Activated T-helper 1 cell treated with anti-CD3 and anti-CD28 coated beads, Interleukin-12 subunit alpha, Interleukin-12 subunit beta, Interleukin-2, Interleukin-4 antibody, amounts not matched to agents 30 ng/mL and 10 ng/mL and 1 ng/mL, durations not matched to agents 14 hours and 24 hours and 36 hours (primary cell): Measurements from ENCODE around the gene SLC7A1. TPM values are rescaled to one million over a fixed set of nuclear protein-coding genes. Genes with fewer than 3 reads are reported as not detected.

Experiments used
- DNase-seq: peaks from one replicate; pipeline ENCODE4 v3.0.0; 2021; ENCODE audit warnings: low spot score
- H3K27ac Mint-ChIP-seq: one replicate; pipeline ENCODE4 v1.8.0; 2021; ENCODE audit warnings: mild to moderate bottlenecking, mixed read lengths
- H3K27me3 Mint-ChIP-seq: one replicate; pipeline ENCODE4 v1.8.0; 2022; ENCODE audit warnings: mild to moderate bottlenecking, moderate library complexity, mixed read lengths; ENCODE audit not compliant: insufficient read depth
- H3K36me3 Mint-ChIP-seq: one replicate; pipeline ENCODE4 v1.8.0; 2021; ENCODE audit warnings: low read depth, mixed read lengths
- H3K4me1 Mint-ChIP-seq: one replicate; pipeline ENCODE4 v1.8.0; 2021; ENCODE audit warnings: low read depth, mixed read lengths
- H3K4me3 Mint-ChIP-seq: one replicate; pipeline ENCODE4 v1.8.0; 2021; ENCODE audit warnings: mild to moderate bottlenecking, moderate library complexity, mixed read lengths
- H3K9me3 Mint-ChIP-seq: one replicate; pipeline ENCODE4 v1.8.0; 2021; ENCODE audit warnings: mixed read lengths
- intact Hi-C: fragments of 100-400 bp; cut with micrococcal nuclease; formaldehyde crosslinking; loops from one replicate; pipeline ENCODE4 v1.15.1; 2024
- total RNA-seq: library from RNA; stranded (reverse); gene quantifications from 2 replicates; pipeline ENCODE4 v1.2.3, GENCODE V29; 2022

SLC7A1 gene
- total RNA-seq, 1 donor from 2014 or later, result 128 TPM

DNA sequence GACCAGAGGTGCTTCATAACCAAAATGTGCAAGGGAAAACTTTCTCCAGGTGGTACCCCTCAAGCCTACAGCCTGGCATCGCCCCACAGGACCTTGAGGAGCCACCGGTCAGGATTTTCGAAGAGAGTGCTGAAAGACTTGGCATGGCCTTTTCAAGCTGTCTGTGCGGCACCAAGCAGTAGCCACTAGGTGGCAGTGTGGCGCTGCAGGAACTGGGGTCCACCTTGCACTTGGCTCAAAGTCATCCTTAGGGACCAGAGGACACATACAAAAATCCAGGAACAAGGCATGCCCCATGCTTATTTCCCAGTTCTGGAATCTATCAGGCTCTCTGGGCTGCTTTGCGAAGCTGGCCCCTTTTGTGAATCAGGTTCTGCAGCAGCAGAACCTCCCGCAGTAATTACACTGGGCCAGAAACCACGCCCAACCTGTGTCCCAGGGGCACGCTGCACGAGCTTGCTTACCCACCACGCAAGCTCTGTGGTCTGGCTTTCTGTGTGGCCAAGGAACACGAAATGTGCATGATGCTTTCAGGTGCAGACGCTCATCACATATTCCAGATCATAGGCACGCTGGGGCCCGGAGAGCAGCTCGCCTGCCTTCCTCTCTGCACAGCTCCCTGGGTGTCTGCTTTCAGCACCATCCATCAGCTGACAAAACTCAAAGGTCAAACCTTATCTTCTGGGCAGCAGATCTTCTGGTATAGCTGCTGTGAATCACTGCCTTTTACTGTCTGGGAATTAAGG is 87.2 kb downstream of the SLC7A1 start:
- intact Hi-C loops, result loop anchor here (1.0 to 10.0 kb wide), 3 partner anchors 200 to 606 kb away; no protein-coding TSS in a partner anchor
- Mint-ChIP-seq H3K27ac (no peak overlapping the region), H3K36me3 (peaks cover 9% of the 10 kb centered on the region), H3K27me3 (no peaks in the 10 kb centered on the region), H3K4me3 (no peak overlapping the region), H3K9me3 (no peaks in the 10 kb centered on the region), H3K4me1 (no peaks in the 10 kb centered on the region)
- DNase-seq, result peak; percentile 59

DNA sequence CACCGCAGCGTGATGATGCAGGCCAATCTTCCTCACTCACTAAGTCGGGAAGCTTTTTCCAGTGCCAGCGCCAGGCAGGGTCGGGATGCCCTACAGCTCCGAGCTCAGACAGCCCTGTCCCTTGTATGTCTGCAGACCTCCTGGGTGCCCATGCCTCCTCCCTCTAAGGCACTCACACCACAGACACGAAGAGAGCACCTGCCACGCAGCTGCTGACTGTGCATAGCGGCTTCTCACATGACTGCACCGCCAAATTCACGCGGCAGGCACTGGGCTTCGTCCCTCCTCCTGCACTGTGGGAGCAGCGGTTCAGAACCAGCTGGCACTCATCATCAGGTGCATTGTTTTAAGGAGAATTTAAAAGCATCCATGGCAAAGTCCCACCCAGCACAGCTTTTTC is 88.1 kb downstream of the SLC7A1 start:
- intact Hi-C loops, result loop anchor here (10.0 kb wide), 1 partner anchor 337 kb away; no protein-coding TSS in a partner anchor
- H3K4me3 Mint-ChIP-seq, result no peak overlapping the region
- H3K36me3 Mint-ChIP-seq, result peaks cover 9% of the 10 kb centered on the region
- H3K9me3 Mint-ChIP-seq, result no peaks in the 10 kb centered on the region
- H3K27ac Mint-ChIP-seq, result no peak overlapping the region
- no peaks in the 10 kb centered on the region for H3K27me3 Mint-ChIP-seq
- H3K4me1 Mint-ChIP-seq, result no peaks in the 10 kb centered on the region
- no peak for DNase-seq

DNA sequence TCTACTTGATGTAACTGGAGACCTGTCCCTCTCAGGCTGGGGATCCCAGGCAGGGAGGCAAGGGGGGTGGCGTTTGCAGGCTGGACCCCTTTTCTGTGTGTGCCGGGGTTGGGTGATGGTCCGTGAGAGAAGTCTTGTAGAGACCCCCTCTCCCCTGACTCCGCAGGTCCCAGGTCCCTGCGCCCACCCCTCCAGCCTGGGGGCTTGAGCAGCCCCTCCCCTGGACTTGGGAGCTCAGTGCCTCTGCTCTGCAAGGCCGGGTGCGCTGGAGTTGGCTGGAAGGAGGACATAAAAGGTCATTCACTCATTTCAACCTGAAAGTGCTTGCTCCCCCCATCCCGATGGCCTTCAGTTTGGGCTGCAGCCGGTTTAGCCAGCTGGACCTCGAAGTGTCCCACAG is 89.5 kb downstream of the SLC7A1 start:
- no peak overlapping the region for H3K4me3 Mint-ChIP-seq
- H3K27me3 Mint-ChIP-seq, result peaks cover 3% of the 10 kb centered on the region
- H3K36me3 Mint-ChIP-seq, result no peaks in the 10 kb centered on the region
- intact Hi-C loops, result loop anchor here (10.0 kb wide), 1 partner anchor 339 kb away; no protein-coding TSS in a partner anchor
- H3K4me1 Mint-ChIP-seq, result no peaks in the 10 kb centered on the region
- H3K9me3 Mint-ChIP-seq, result no peaks in the 10 kb centered on the region
- no peak overlapping the region for H3K27ac Mint-ChIP-seq
- no peak for DNase-seq

DNA sequence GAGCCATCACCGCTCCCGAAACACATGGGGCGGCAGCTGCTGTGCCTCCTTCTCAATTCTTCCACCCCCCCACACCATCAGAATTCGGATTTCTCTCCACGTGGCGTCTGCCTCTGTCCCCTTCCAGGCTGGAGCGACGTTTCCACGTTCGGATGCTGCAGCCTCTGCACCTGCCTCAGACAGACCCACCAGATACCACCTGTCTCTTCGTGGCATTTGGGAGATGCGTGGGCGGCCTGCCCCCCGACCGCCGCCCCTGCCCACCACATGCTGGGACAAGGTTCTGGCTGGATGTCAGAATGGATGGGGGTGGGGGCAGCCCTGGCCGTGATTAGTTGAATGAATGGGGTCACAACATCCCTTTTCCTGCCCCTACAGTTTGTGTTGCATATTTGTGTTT is 90.0 kb downstream of the SLC7A1 start:
- Mint-ChIP-seq H3K27ac (no peak overlapping the region), H3K27me3 (peaks cover 3% of the 10 kb centered on the region), H3K36me3 (no peaks in the 10 kb centered on the region), H3K4me1 (no peaks in the 10 kb centered on the region), H3K4me3 (no peak overlapping the region), H3K9me3 (no peaks in the 10 kb centered on the region)
- DNase-seq, result no peak
- intact Hi-C loops, result loop anchor here (10.0 kb wide), 1 partner anchor 339 kb away; no protein-coding TSS in a partner anchor

DNA sequence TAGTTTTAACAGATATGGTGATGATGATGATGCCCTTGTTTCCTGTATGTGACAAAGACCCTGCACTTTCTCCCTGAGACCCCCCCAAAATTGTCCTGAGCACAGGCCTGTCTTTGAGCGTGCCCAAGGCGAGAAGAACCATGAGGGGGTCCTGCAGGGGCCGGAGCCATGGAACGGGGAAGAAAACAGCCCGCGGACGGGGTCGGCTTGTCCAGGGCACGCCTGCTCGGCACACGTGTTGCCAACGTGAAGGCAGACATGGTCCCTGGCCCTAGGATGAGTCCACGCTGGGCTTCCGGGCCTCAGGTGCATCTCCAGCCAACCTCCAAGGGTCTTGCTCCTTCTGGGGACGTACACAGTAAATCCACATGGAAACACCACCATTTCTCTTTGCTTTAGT is 90.8 kb downstream of the SLC7A1 start:
- no peak overlapping the region for H3K4me3 Mint-ChIP-seq
- intact Hi-C loops, result loop anchor here (10.0 kb wide), 1 partner anchor 340 kb away; no protein-coding TSS in a partner anchor
- no peaks in the 10 kb centered on the region for H3K36me3 Mint-ChIP-seq
- peaks cover 3% of the 10 kb centered on the region for H3K27me3 Mint-ChIP-seq
- H3K4me1 Mint-ChIP-seq, result no peaks in the 10 kb centered on the region
- DNase-seq, result no peak
- no peaks in the 10 kb centered on the region for H3K9me3 Mint-ChIP-seq
- H3K27ac Mint-ChIP-seq, result no peak overlapping the region

DNA sequence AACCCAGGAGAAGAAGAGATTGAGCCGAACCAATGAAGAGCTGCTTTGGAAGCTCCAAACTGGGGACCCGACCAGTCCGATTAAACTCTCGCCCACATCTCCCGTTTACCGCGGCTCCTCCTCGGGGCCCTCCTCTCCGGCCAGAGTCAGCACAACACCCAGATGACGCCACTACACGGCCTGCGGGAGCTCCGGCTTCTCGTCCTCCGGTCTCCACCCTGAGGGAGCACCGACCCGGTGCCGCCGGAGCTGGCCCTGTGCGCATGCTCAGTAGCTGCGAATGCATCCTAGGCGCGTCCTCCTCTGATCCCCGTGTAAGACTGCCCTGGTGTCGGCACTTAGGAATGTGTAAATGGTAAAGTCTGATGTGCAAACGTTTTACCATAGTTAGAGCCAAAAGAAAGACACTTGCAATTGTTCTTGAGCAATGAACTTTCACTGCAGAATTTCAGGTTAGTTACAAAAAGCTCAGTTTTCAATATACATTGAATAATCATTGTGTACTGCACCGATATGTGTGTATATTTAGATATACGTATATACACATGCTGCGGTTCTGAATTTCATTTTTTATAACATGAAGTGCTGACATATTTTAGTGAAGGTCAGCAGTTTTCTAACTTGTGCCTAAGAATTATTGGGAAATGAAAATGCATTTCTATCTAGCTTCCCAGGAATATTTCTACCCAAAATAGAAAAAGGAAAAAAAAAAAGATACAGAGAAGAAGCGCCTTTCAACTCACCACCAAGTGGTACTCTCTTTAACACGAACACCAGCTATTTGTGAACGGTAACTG is 92.2 kb downstream of the SLC7A1 start:
- Mint-ChIP-seq H3K36me3 (no peaks in the 10 kb centered on the region), H3K4me3 (no peak overlapping the region), H3K27ac (no peak overlapping the region), H3K27me3 (peaks cover 3% of the 10 kb centered on the region), H3K9me3 (no peaks in the 10 kb centered on the region), H3K4me1 (no peaks in the 10 kb centered on the region)
- DNase-seq, result no peak
- intact Hi-C loops, result loop anchor here (10.0 kb wide), 1 partner anchor 342 kb away; no protein-coding TSS in a partner anchor

DNA sequence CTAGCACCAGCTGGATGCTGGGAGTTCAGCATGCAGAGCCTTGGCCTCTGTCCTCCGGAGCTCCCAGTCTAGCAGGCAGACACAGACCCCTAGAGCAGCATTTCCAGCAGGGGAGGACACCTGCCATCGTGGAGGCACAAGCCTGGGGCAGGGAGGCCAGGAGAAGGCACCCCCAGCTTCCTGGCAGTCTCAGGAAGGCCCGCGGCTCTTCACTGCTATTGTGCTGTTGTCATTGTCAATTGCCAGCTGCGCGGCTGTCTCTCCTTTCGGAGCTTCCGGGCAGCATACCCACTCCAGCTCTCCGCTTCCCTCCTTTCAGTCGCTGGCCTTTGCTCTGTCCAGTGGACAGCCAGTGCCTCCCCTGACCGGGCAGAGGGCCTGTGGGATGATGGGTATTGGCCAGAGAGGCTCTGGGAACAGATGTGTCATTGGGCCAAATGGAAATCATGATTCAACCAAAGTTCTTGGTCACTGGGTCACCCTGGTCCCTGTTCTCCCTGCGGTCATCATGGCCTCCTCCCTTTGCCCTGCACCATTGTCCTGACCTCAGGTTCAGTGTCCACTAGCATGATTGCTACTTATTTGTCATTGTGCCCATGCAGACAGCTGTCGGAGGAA is 93.0 kb downstream of the SLC7A1 start:
- no peaks in the 10 kb centered on the region for H3K36me3 Mint-ChIP-seq
- H3K27ac Mint-ChIP-seq, result no peak overlapping the region
- no peak for DNase-seq
- H3K4me1 Mint-ChIP-seq, result no peaks in the 10 kb centered on the region
- no peak overlapping the region for H3K4me3 Mint-ChIP-seq
- H3K9me3 Mint-ChIP-seq, result no peaks in the 10 kb centered on the region
- H3K27me3 Mint-ChIP-seq, result peaks cover 3% of the 10 kb centered on the region
- intact Hi-C loops, result loop anchor here (10.0 kb wide), 1 partner anchor 342 kb away; no protein-coding TSS in a partner anchor

DNA sequence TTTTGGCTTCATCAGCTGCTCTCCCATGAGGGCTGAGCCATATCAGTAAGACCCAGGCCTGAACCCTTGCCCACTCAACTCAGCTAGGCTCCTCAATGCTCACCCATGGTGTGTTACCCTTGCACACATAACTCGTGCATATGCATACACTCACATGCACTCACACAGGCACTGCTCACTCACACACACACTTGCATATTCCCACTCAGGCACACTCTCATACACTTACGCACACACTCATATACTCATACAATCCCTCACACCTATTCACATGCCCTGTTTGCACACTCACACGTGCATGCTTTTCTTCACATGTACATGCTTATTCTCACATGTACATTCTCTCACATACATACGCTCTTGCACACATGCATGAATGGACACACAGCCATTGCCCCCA is 93.8 kb downstream of the SLC7A1 start:
- no peaks in the 10 kb centered on the region for H3K36me3 Mint-ChIP-seq

DNA sequence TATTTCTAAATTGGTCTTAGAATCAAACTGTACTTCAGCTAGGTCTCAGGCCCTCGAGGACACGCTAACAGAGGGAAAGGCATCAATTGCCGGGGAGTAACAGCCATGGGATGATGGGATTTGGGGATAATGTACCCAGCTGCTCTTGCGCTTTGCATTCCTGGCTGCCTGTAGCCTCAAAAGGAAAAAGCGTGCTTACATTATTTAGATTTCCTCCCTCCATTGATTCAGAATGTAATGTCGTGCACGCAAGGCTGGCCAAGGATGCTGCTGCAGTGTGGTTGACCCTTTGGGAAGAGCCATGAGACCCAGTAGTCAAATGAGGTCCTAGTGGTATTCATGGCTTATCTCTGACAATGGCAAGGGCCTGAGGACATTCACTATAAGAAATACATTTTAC is 95.1 kb downstream of the SLC7A1 start:
- no peak for DNase-seq
- no peak overlapping the region for H3K27ac Mint-ChIP-seq
- H3K4me1 Mint-ChIP-seq, result peaks cover 10% of the 10 kb centered on the region
- no peaks in the 10 kb centered on the region for H3K36me3 Mint-ChIP-seq
- H3K9me3 Mint-ChIP-seq, result no peaks in the 10 kb centered on the region
- intact Hi-C loops, result loop anchor here (10.0 kb wide), 1 partner anchor 344 kb away; no protein-coding TSS in a partner anchor
- peaks cover 9% of the 10 kb centered on the region for H3K27me3 Mint-ChIP-seq
- no peak overlapping the region for H3K4me3 Mint-ChIP-seq

More for the DNA sequence above, 93.8 kb downstream of the SLC7A1 start:
- DNase-seq, result no peak
- no peak overlapping the region for H3K4me3 Mint-ChIP-seq
- peaks cover 2% of the 10 kb centered on the region for H3K4me1 Mint-ChIP-seq
- H3K27ac Mint-ChIP-seq, result no peak overlapping the region
- H3K9me3 Mint-ChIP-seq, result no peaks in the 10 kb centered on the region
- H3K27me3 Mint-ChIP-seq, result peaks cover 5% of the 10 kb centered on the region
- intact Hi-C loops, result loop anchor here (10.0 kb wide), 1 partner anchor 343 kb away; no protein-coding TSS in a partner anchor

DNA sequence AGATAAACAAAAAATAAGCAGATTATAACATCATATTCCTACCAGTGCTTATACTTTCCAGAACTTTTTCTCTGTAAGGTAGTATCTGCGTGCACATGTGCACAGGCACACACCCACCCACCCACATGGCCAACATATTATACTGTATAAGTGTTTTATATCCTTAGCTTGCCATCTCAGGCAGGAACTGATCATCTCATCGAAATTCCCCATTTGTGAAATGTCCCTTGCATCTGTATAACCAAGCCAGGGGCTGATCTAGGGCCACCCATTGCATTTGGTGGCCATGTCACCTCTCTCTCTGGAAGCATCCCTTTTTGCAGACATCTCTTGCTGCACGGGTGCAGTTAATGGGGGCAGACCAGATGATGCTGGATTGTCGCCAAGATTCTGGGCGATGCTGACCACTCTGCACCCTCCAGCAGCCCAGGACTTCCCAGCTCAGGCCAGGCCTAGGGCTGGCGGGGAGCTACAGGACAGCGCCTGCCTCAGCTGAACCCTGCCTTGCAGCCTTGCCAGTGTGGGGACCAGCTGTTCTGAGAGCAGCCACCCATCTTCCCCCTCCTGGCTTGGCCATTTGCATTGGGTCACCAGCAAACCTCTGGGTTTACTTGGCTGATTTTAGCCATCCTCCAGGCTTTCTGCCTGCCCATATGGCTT is 95.9 kb downstream of the SLC7A1 start:
- H3K4me1 Mint-ChIP-seq, result peaks cover 10% of the 10 kb centered on the region
- intact Hi-C loops, result loop anchor here (10.0 kb wide), 1 partner anchor 345 kb away; no protein-coding TSS in a partner anchor
- DNase-seq, result no peak
- H3K4me3 Mint-ChIP-seq, result no peak overlapping the region
- no peak overlapping the region for H3K27ac Mint-ChIP-seq
- H3K36me3 Mint-ChIP-seq, result no peaks in the 10 kb centered on the region
- no peaks in the 10 kb centered on the region for H3K9me3 Mint-ChIP-seq
- H3K27me3 Mint-ChIP-seq, result peaks cover 9% of the 10 kb centered on the region

DNA sequence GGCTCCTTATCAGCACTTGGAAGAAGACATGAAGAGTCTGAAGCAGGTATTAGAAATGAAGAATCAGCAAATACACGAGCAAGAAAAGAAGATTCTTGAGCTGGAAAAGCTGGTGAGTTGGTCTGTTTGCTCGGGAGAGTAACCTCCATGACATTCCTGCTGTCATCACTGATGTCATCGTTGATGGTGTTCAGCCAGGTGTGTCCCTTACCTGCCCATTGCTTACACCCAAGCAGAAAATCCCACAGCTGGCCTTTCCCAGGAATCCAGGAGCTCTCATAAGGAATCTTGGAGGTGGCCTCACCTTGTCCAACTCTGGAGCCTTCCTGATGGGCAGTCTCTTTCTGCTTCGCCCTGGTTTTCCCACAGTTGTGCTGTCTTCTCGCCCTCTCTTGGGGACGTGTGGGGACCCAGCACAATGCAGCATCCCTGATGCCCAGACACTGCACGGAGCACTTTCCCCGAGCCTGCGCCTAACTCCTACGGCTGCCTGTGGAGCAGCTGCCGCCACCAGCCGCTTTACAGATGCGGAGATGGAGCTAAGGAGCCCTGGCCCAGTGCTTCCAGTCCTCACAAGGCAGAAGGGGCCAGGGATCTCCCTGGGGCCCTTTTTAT is 97.0 kb downstream of the SLC7A1 start:
- H3K27ac Mint-ChIP-seq, result no peak overlapping the region
- no peak for DNase-seq
- H3K9me3 Mint-ChIP-seq, result no peaks in the 10 kb centered on the region
- H3K27me3 Mint-ChIP-seq, result peaks cover 11% of the 10 kb centered on the region
- no peaks in the 10 kb centered on the region for H3K36me3 Mint-ChIP-seq
- peaks cover 10% of the 10 kb centered on the region for H3K4me1 Mint-ChIP-seq
- no peak overlapping the region for H3K4me3 Mint-ChIP-seq
- intact Hi-C loops, result no loop called here

DNA sequence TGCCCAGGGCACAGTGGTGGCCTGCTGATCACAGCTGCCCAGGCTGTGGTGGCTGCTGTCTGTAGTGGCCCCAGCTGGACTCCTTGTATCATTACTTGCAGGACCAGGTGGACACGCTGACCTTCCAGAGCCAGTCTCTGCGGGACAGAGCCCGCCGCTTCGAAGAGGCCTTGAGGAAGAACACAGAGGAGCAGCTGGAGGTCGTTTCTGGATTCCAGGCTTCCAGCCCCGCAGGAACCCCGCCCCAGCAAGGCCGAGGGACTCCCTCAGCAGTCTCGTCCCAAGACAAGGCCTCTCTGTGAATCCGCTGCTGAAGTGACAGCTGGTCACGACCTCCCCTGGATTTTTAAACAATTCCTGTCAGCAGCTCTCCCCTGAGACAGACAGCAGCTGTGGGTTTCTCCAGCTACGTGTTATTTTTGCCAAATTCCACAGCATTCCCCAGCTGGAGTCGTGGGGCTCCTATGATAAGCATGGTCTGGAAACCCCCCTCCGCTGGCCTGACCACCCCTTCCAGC is 98.3 kb downstream of the SLC7A1 start:
- H3K4me1 Mint-ChIP-seq, result peaks cover 10% of the 10 kb centered on the region
- no peak overlapping the region for H3K27ac Mint-ChIP-seq
- DNase-seq, result no peak
- H3K27me3 Mint-ChIP-seq, result peaks cover 11% of the 10 kb centered on the region
- no peaks in the 10 kb centered on the region for H3K9me3 Mint-ChIP-seq
- H3K36me3 Mint-ChIP-seq, result no peaks in the 10 kb centered on the region
- intact Hi-C loops, result no loop called here
- no peak overlapping the region for H3K4me3 Mint-ChIP-seq
